NB4 (cell line): ENCODE data around the gene RPL13.

Experiments
- DNase-seq: peaks from one replicate; pipeline ENCODE4 v3.0.0; 2010; ENCODE audit warnings: low read depth
- H3K4me3 ChIP-seq: one replicate; pipeline ENCODE4 v1.5.1; 2011; ENCODE audit warnings: mild to moderate bottlenecking, low read depth, low read length, moderate library complexity
- MAX ChIP-seq: IDR thresholded peaks from 2 replicates; pipeline ENCODE4 v1.6.1; 2011; ENCODE audit warnings: low read depth, low read length
- MYC ChIP-seq: IDR thresholded peaks from 2 replicates; pipeline ENCODE4 v1.6.1; 2011; ENCODE audit warnings: low read depth, low read length
- POLR2A ChIP-seq: IDR thresholded peaks from 2 replicates; pipeline ENCODE4 v1.6.1; 2011; ENCODE audit warnings: mild to moderate bottlenecking; ENCODE audit not compliant: insufficient read length; ENCODE audit errors: extremely low read depth
- TF ChIP-seq, protein P1 (sequence below): IDR thresholded peaks from one replicate; pipeline ENCODE4 v1.5.1; 2012; ENCODE audit warnings: low read depth, low read length

Gene RPL13

DNA sequence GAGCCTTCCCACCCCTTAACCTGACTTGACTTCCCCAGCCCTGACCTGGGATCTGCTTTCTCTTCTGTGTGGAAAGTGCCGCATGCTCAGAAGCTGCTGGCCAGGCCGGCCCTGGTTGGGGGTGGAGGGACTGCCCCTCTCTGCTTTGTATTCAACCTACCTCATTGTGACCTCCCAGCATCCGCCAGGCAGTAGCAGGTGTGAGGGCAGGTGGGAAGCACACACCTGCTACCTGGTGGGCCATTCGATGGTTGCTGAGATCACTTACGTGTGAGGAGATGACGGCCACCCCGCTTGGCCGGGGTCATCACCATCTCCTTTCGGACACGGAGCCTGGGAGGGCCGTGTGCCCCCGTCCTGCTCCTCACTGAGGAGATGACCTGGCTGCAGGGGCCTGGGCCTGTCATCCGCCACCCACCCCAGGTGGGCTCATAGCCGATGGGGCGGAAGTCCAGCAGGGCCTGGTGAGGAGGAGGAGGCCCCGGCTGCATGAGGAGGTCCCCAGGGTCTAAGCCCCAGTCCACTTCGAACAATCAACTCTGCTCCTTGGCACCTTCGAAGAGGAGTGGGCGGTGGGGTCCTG, 22.2 kb downstream of the RPL13 start:
- TF ChIP-seq MYC (no peak), MAX (no peak), POLR2A (no peak)
- TF ChIP-seq, protein P1, sequence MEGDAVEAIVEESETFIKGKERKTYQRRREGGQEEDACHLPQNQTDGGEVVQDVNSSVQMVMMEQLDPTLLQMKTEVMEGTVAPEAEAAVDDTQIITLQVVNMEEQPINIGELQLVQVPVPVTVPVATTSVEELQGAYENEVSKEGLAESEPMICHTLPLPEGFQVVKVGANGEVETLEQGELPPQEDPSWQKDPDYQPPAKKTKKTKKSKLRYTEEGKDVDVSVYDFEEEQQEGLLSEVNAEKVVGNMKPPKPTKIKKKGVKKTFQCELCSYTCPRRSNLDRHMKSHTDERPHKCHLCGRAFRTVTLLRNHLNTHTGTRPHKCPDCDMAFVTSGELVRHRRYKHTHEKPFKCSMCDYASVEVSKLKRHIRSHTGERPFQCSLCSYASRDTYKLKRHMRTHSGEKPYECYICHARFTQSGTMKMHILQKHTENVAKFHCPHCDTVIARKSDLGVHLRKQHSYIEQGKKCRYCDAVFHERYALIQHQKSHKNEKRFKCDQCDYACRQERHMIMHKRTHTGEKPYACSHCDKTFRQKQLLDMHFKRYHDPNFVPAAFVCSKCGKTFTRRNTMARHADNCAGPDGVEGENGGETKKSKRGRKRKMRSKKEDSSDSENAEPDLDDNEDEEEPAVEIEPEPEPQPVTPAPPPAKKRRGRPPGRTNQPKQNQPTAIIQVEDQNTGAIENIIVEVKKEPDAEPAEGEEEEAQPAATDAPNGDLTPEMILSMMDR: no peak
- no peak for DNase-seq
- H3K4me3 ChIP-seq: no peak overlapping the region

GRCh38 chr16:89583197-89583894, 22.9 kb downstream of the RPL13 start:
- DNase-seq: no peak
- H3K4me3 ChIP-seq: no peak overlapping the region
- TF ChIP-seq MYC (no peak), MAX (no peak), POLR2A (no peak)
- TF ChIP-seq, protein P1: no peak

DNA sequence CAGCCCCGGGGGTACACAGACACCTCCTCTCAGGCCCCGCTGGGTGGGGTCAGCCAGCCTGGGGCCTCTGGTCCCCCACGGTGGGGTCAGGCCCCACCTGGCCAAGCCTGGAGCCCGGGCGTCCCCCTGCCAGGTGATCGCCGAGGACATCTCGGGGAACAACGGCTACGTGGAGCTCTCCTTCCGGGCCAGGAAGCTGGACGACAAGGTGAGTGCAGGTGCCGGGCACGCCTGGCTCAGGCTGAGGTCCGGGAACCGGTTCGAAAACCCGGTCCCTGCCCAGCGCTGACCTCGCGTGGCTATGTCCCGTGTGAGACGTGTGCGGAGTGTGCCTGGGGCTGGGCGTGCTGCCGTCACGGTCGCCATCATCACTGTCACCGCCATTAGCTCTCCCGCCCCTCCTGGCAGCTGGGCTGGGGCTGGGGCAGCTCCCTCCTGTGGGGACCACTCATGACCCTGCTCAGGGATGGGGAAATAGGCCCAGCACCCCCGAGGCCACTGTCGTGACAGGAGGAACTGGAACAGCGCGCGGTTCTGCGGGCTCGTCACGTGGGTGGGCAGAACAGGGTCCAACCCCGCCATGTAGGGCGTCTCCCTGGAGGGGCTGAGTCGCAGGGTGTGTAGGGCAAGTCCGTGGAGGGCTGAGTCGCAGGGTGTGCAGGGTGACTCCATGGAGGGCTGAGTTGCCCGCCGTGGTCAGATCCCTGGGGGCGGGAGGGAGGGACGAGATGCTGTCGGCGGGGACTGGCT, 23.6 kb downstream of the RPL13 start:
- TF ChIP-seq, protein P1: no peak
- no peak for TF ChIP-seq MAX
- no peak for TF ChIP-seq MYC
- TF ChIP-seq POLR2A: no peak
- no peak for DNase-seq
- no peak overlapping the region for H3K4me3 ChIP-seq

GRCh38 chr16:89584768-89585549, 24.5 kb downstream of the RPL13 start:
- no peak overlapping the region for H3K4me3 ChIP-seq
- DNase-seq: no peak
- no peak for TF ChIP-seq MYC
- TF ChIP-seq, protein P1: no peak
- no peak for TF ChIP-seq POLR2A
- no peak for TF ChIP-seq MAX

DNA sequence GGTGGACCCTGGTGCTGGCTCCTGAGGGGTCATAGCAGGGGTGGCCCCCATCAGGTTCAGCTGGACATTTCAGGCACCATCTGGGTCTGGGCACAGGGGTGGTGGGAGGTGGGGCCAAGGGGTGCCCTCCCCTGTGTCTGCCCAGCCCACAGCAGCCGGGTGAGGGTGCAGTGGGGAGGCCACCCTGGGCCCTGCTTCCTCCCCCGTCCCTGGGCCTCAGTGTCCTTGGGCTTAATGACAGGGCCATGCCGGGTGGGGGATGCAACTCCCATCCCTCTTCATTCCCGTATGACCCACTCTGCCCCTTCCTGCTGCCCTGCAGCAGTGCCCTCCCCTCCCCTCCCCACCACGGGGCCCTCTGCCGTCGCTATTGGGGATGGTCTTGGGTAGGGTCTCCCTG, 25.7 kb downstream of the RPL13 start:
- no peak for DNase-seq
- TF ChIP-seq MYC: no peak
- TF ChIP-seq, protein P1: no peak
- TF ChIP-seq MAX: no peak
- no peak for TF ChIP-seq POLR2A
- H3K4me3 ChIP-seq: no peak overlapping the region
